Colonic mucosa (tissue), 4 donors: Measurements from ENCODE around the gene TACR2. TPM values are rescaled to one million over a fixed set of nuclear protein-coding genes. Genes with fewer than 3 reads are reported as not detected.

Source experiments
- DNase-seq: peaks from one replicate; pipeline ENCODE4 v3.0.0-alpha.2; 2020
- H3K27ac ChIP-seq: fragments of 200-600 bp; one replicate; pipeline ENCODE4 v1.8.0; 2021
- H3K27me3 ChIP-seq: fragments of 200-600 bp; one replicate; pipeline ENCODE4 v1.8.0; 2021
- H3K36me3 ChIP-seq: fragments of 200-600 bp; one replicate; pipeline ENCODE4 v1.8.0; 2021
- H3K4me1 ChIP-seq: fragments of 200-600 bp; one replicate; pipeline ENCODE4 v1.8.0; 2021; ENCODE audit warnings: mild to moderate bottlenecking
- H3K4me3 ChIP-seq: fragments of 200-600 bp; one replicate; pipeline ENCODE4 v1.8.0; 2021
- H3K9ac ChIP-seq, 2 donors: one replicate each; pipeline ENCODE4 v1.7.0; 2013; ENCODE audit warnings: control low read depth in 2 of 2, low read depth in 2 of 2, low read length in 2 of 2
- H3K9me3 ChIP-seq: fragments of 200-600 bp; one replicate; pipeline ENCODE4 v1.8.0; 2021
- intact Hi-C: fragments of 100-400 bp; cut with DNase I; formaldehyde crosslinking; loops from one replicate; pipeline ENCODE4 v1.14.1; 2022
- total RNA-seq, 2 donors: library from RNA; stranded (reverse); fragmentation: NEBNext Ultra II Directional in 1 of 2; extraction: Animal tissue kit (Norgen Biotek cat#: 25700) in 1 of 2; gene quantifications; one replicate each; pipeline ENCODE4 v1.2.1, GENCODE V29; 2021
- TF ChIP-seq, protein P1 (sequence below): fragments of 200-600 bp; IDR thresholded peaks from one replicate; pipeline ENCODE4 v1.8.0; 2022; ENCODE audit warnings: antibody characterized with exemption, mild to moderate bottlenecking
- donor health status: healthy.
- donor health status: DM: no; HTN: no; CAD: no.
- donor health status: DM: no; HTN: no; CAD: no.

TACR2 gene
- total RNA-seq, 2 donors from 2014 or later, result 0.22 to 18.8 TPM

DNA sequence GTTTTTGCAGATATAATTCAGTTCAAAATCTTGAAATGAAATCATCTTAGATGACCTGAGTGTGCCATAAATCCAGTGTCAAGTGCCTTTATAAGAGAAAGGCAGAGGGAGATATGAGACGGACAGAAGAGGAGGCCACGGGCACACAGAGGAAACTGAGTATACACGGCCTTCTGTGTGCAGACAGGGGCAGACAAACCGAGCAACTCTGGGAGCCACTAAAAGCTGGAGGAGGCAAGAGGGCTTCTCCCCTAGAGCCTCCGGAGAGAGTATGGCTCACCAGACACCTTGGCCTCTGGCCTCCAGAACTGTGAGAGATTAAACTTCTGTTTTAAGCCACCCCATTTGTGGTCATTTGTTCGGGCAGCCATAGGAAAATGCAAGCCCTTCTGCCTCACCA is 47.2 kb upstream of the TACR2 start:
- Histone ChIP-seq H3K36me3 (no peaks in the 10 kb centered on the region), H3K27ac (no peak overlapping the region)
- intact Hi-C loops, result no loop called here

DNA sequence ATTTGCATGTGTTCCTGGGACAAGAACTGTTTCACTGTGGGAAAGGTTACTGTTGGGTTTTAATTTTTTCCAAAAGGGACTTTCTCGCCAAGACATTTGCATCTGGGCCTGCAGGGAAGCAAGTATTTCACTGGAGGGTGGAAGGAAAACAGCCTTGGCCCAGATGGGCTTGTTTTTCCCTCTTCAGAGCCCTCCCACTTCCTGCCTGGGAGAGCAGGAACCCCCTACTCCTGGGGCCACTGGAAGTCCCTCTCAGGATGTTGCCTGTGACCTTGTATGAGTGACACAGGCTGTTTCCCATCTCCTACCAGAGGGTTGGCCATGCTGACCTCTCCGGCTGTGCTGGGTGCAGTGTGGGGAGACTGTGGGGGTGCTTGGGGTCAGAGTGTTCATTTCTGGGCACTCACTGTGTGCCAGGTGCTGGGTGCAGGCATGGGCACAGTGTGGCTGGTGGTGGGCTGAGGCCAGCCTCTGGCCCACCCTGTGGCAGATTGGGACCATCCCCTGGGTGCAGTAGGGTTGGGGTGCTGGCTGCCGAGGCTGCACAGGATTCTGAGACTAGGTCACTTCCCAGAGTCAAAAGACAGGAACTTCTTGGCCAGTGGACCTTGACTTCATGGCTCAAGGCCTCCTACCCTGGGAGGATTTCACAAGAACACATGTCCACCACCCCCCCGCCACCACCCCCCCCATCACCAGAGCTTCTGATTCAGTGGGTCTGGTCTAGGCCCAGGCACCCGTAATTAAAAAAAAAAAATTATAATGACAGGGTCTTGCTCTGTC is 44.7 kb upstream of the TACR2 start:
- no peaks in the 10 kb centered on the region for H3K27me3 ChIP-seq
- no peaks in the 10 kb centered on the region for H3K9me3 ChIP-seq
- TF ChIP-seq, protein P1, sequence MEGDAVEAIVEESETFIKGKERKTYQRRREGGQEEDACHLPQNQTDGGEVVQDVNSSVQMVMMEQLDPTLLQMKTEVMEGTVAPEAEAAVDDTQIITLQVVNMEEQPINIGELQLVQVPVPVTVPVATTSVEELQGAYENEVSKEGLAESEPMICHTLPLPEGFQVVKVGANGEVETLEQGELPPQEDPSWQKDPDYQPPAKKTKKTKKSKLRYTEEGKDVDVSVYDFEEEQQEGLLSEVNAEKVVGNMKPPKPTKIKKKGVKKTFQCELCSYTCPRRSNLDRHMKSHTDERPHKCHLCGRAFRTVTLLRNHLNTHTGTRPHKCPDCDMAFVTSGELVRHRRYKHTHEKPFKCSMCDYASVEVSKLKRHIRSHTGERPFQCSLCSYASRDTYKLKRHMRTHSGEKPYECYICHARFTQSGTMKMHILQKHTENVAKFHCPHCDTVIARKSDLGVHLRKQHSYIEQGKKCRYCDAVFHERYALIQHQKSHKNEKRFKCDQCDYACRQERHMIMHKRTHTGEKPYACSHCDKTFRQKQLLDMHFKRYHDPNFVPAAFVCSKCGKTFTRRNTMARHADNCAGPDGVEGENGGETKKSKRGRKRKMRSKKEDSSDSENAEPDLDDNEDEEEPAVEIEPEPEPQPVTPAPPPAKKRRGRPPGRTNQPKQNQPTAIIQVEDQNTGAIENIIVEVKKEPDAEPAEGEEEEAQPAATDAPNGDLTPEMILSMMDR, result no peak
- no peak overlapping the region for H3K27ac ChIP-seq
- H3K9ac ChIP-seq, result no peak overlapping the region
- no peak for DNase-seq
- H3K36me3 ChIP-seq, result no peaks in the 10 kb centered on the region
- no peak overlapping the region for H3K4me3 ChIP-seq
- intact Hi-C loops, result no loop called here
- peaks cover 23% of the 10 kb centered on the region for H3K4me1 ChIP-seq

More for the DNA sequence above, 47.2 kb upstream of the TACR2 start:
- peaks cover 17% of the 10 kb centered on the region for H3K4me1 ChIP-seq
- DNase-seq, result no peak
- H3K27me3 ChIP-seq, result no peaks in the 10 kb centered on the region
- H3K9me3 ChIP-seq, result no peaks in the 10 kb centered on the region
- peak overlapping the region in 1 of 2 donors; percentile 70 for H3K9ac ChIP-seq
- H3K4me3 ChIP-seq, result no peak overlapping the region
- TF ChIP-seq, protein P1, result no peak

- TF ChIP-seq, protein P1, result no peak
- intact Hi-C loops, result no loop called here
- Histone ChIP-seq H3K27me3 (no peaks in the 10 kb centered on the region), H3K36me3 (no peaks in the 10 kb centered on the region), H3K27ac (peak overlapping the region; percentile 90), H3K4me1 (peaks cover 23% of the 10 kb centered on the region), H3K9me3 (no peaks in the 10 kb centered on the region), H3K4me3 (no peak overlapping the region), H3K9ac (peak overlapping the region in 1 of 2 donors; percentile 1)
- DNase-seq, result no peak
These were observed 44.0 kb upstream of the TACR2 start for GRCh38 chr10:69460576-69461242.

DNA sequence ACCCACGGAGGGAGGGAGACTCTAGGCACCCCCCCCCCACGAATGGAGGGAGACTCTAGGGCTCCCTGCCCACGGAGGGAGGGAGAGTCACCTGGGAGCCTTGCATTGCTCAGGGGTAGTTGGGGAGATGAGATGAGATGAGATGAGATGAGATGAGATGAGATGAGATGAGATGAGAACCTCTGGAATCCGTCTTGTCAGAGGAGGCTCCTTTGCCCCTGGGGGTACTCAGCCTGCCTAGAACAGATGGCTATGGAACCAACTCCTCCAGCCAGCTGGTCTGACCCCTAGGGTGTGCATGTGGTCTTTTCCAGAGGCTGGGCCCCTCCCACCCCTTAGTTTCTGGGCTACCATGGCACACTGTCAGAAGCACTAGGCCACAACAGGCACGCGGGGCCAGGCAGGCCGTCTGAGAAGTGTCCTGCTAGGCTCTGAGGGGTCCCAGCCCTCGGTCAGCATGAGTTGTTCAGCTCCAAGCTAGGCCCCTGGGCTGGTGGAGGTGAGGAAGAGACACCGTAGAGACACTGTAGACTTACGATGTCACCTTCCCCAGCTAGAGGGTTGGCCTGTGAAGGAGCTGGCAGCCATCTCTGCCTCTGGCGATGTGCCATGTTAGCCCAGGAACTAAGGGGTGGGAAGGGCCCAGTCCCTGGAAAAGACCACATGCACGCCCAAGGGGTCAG is 43.3 kb upstream of the TACR2 start:
- Histone ChIP-seq H3K4me3 (no peak overlapping the region), H3K9me3 (no peaks in the 10 kb centered on the region), H3K27me3 (no peaks in the 10 kb centered on the region), H3K27ac (peak overlapping the region; percentile 90), H3K9ac (peak overlapping the region in 1 of 2 donors; percentile 54), H3K36me3 (no peaks in the 10 kb centered on the region), H3K4me1 (peaks cover 23% of the 10 kb centered on the region)
- intact Hi-C loops, result no loop called here
- TF ChIP-seq, protein P1, result no peak
- DNase-seq, result no peak

DNA sequence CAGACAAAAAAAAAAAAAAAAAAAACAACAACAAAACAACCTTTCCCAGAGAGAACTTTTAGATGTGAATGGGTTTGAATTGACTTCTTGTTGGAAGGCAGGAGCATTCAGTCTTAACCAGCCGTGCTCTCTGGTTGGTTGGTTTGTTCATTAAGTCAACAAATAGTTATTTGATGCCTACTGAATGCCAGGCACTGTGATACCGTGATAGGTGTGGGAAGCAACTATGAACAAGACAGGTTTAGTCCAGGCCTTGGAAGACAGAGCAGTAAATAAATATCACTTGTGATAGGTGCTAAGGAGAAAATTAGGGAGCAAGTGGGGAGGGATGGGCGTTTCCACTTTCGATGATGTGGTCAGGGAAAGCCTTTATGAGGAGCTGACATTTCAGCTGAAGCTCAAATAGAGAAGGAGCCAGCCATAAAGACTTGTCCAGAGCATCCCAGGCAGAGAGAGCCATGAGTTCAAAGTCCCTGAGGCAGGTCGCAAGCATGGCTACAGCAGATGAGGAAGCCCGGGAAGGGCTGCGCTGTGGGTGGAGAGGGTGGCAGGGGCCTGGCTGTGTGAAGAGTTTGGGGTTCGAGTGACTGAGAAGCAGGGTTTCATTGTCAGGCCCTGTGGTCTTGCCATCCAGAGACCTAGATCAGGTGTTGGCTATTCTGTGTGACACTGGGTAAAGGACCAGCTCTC is 42.5 kb upstream of the TACR2 start:
- H3K36me3 ChIP-seq, result no peaks in the 10 kb centered on the region

More for the DNA sequence above, 42.5 kb upstream of the TACR2 start:
- Histone ChIP-seq H3K9ac (peak overlapping the region in 1 of 2 donors; percentile 54), H3K4me3 (no peak overlapping the region), H3K4me1 (peaks cover 18% of the 10 kb centered on the region), H3K27me3 (no peaks in the 10 kb centered on the region), H3K27ac (peak overlapping the region; percentile 90), H3K9me3 (no peaks in the 10 kb centered on the region)
- intact Hi-C loops, result no loop called here
- TF ChIP-seq, protein P1, result no peak
- DNase-seq, result no peak
